CD4-positive, CD25-positive, alpha-beta regulatory T cell (primary cell): Measurements from ENCODE around the gene LPAR2. TPM values are rescaled to one million over a fixed set of nuclear protein-coding genes. Genes with fewer than 3 reads are reported as not detected.
A peak's percentile ranks its signal among the peaks of the same experiment; 100 is the strongest.
"Not testable (repeated sequence)": the region's sequence is repeated elsewhere in the genome, so short reads cannot be mapped to it uniquely, and the experiment has no call there.

Experiments used
- ATAC-seq, 2 donors: fragments of 150-1000 bp; cut with Tn5 transposase; one replicate each; pipeline ENCODE4 v1.10.0; 2021; ENCODE audit warnings: low read depth in 2 of 2, moderate number of reproducible peaks in 2 of 2, moderate library complexity in 1 of 2
- DNase-seq, 3 donors: peaks; one replicate each; pipeline versions ENCODE4 v3.0.0 to v3.0.0-alpha.2; 2012 to 2022; ENCODE audit warnings: mixed read lengths in 1 of 3
- H3K27ac ChIP-seq: one replicate; pipeline ENCODE4 v1.7.0; 2013; ENCODE audit warnings: mild to moderate bottlenecking, low read length; ENCODE audit not compliant: insufficient read depth, poor library complexity, severe bottlenecking
- H3K27me3 ChIP-seq: one replicate; pipeline ENCODE4 v1.7.0; 2013; ENCODE audit warnings: low read length; ENCODE audit not compliant: control insufficient read depth, insufficient read depth
- H3K36me3 ChIP-seq: one replicate; pipeline ENCODE4 v1.7.0; 2013; ENCODE audit warnings: mild to moderate bottlenecking, low read length, moderate library complexity; ENCODE audit not compliant: control insufficient read depth, insufficient read depth
- H3K4me1 ChIP-seq: 2 replicates; pipeline ENCODE4 v1.7.0; 2013; ENCODE audit warnings: mild to moderate bottlenecking, low read length; ENCODE audit not compliant: insufficient read depth, control insufficient read depth, poor library complexity, severe bottlenecking
- H3K4me3 ChIP-seq: one replicate; pipeline ENCODE4 v1.7.0; 2013; ENCODE audit warnings: low read depth, mild to moderate bottlenecking, low read length, moderate library complexity
- H3K9me3 ChIP-seq, 2 experiments: 1 replicate in 1 of 2; 2 replicates in 1 of 2; pipeline ENCODE4 v1.7.0; 2013; ENCODE audit warnings: low read length in 2 of 2, mild to moderate bottlenecking in 1 of 2, moderate library complexity in 1 of 2; ENCODE audit not compliant: control insufficient read depth in 2 of 2
- H3K27ac Mint-ChIP-seq, 3 donors: one replicate each; pipeline ENCODE4 v1.8.0; 2020 to 2022; ENCODE audit warnings: mild to moderate bottlenecking in 3 of 3, mixed read lengths in 3 of 3, moderate library complexity in 2 of 3
- H3K27me3 Mint-ChIP-seq: one replicate; pipeline ENCODE4 v1.8.0; 2022; ENCODE audit warnings: mild to moderate bottlenecking, mixed read lengths
- H3K36me3 Mint-ChIP-seq: one replicate; pipeline ENCODE4 v1.8.0; 2020; ENCODE audit warnings: mixed read lengths
- H3K4me1 Mint-ChIP-seq, 4 donors: one replicate each; pipeline ENCODE4 v1.8.0; 2020 to 2022; ENCODE audit warnings: mixed read lengths in 4 of 4, mild to moderate bottlenecking in 1 of 4
- H3K4me3 Mint-ChIP-seq, 4 donors: one replicate each; pipeline ENCODE4 v1.8.0; 2020 to 2022; ENCODE audit warnings: mild to moderate bottlenecking in 4 of 4, mixed read lengths in 4 of 4, moderate library complexity in 3 of 4
- H3K9me3 Mint-ChIP-seq, 7 donors: one replicate each; pipeline ENCODE4 v1.8.0; 2020 to 2022; ENCODE audit warnings: mixed read lengths in 7 of 7, mild to moderate bottlenecking in 3 of 7, moderate library complexity in 2 of 7
- polyA plus RNA-seq, 4 donors: library from polyadenylated mRNA; unstranded; fragments of 300-500 nt; fragmentation: Illumina TruSeq; gene quantifications; one replicate each; pipeline ENCODE4 v1.2.3, GENCODE V29; 2021
- total RNA-seq: library from RNA; stranded (reverse); gene quantifications from one replicate; pipeline ENCODE4 v1.2.3, GENCODE V29; 2022

Gene LPAR2
- total and polyA plus RNA-seq, 5 donors from 2014 or later: 29.9 to 120 (median 46.7) TPM

DNA sequence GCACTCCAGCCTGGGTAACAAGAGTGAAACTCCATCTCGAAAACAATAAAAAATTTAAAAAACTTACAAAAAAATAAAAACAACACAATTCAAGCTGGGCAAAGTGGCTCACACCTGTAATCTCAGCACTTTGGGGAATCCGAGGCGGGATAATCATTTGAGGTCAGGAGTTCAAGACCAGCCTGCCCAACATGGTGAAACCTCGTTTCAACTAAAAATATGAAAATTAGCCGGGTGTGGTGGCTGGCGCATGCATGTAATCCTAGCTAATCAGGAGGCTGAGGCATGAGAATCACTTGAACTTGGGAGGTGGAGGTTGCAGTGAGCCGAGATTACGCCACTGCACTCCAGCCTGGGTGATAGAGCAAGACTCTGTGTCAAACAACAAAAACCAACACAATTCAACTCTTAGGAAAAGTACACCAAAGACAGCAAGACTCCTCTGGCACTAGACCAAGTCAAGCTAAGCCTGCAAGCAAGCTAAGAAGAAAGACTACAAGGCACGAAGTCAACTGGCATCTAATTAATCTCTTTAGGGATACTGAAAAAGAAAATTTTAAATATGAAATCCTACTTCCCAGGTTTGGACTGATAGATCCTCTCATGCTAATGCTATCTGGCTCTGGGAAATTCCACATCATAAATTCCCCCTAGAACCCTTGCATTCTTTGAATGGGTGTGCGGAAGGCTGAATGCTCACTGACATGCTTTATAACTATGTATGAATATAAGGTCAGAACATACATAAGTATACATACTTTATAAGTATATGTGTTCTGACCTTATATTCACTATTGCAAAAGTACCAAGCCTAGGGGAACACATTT is 17.4 kb downstream of the LPAR2 start:
- Mint-ChIP-seq H3K9me3 (no peaks in the 10 kb centered on the region), H3K4me3 (peak overlapping the region in 1 of 4 donors; percentile 28), H3K27ac (peak overlapping the region in 2 of 3 donors; percentile 49 to 72), H3K4me1 (peaks cover 18 to 78% (median 37%) of the 10 kb centered on the region in 4 donors), H3K36me3 (peaks cover 23% of the 10 kb centered on the region), H3K27me3 (no peaks in the 10 kb centered on the region)
- H3K27ac ChIP-seq: no peak overlapping the region
- peaks cover 18% of the 10 kb centered on the region for H3K36me3 ChIP-seq
- H3K4me1 ChIP-seq: peaks cover 30% of the 10 kb centered on the region
- no peaks in the 10 kb centered on the region for H3K9me3 ChIP-seq
- DNase-seq (no peak), ATAC-seq (no peak)
- H3K4me3 ChIP-seq: no peak overlapping the region
- no peaks in the 10 kb centered on the region for H3K27me3 ChIP-seq

DNA sequence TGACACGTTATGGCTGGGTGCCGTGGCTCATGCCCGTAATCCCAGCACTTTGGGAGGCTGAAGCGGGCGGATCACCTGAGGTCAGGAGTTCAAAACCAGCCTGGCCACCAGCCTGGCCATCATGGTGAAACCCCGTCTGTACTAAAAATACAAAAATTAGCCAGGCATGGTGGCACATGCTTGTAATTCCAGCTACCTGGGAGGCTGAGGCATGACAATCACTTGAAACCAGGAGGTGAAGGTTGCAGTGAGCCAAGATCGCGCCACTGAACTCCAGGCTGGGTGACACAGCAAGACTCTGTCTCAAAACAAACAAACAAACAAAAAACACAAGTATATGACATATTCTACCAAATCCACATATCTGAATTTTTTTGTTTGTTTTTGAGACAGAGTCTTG is 21.3 kb downstream of the LPAR2 start:
- H3K27me3 ChIP-seq, ATAC-seq, H3K4me3 ChIP-seq, H3K27me3 Mint-ChIP-seq, H3K36me3 ChIP-seq, H3K9me3 ChIP-seq, H3K9me3 Mint-ChIP-seq, DNase-seq: not testable (repeated sequence)
- H3K27ac Mint-ChIP-seq: peak overlapping the region in 2 of 3 donors; percentile 95 to 96
- Histone ChIP-seq H3K27ac (peak overlapping the region; percentile 84), H3K4me1 (peaks cover 47% of the 10 kb centered on the region)
- H3K4me1 Mint-ChIP-seq: peaks cover 25 to 80% (median 38%) of the 10 kb centered on the region in 4 donors
- H3K4me3 Mint-ChIP-seq: peak overlapping the region in 2 of 4 donors; percentile 36 to 78
- peaks cover 17% of the 10 kb centered on the region for H3K36me3 Mint-ChIP-seq

DNA sequence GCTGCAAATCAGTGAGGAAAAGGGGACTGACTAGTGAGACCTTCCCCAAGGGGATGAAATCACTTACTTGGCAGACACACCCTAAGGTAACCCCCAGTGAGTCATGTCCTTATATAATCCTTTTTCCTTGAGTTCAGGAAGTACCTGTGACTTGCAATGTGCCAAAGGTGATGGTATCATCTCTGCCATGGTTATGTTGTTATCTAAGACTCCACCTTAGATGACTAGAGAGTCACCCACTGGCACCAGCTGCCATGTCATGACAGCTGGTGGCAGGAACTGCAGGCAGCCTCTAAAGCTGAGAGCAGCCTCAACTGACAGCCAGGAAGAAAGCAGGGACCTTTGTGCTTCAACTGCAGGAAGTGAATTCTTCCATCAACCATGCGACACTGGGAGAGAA is 22.0 kb downstream of the LPAR2 start:
- Histone ChIP-seq H3K4me3 (peak overlapping the region; percentile 49), H3K27me3 (no peaks in the 10 kb centered on the region), H3K9me3 (no peaks in the 10 kb centered on the region), H3K36me3 (peaks cover 9% of the 10 kb centered on the region), H3K27ac (peak overlapping the region; percentile 84), H3K4me1 (peaks cover 54% of the 10 kb centered on the region)
- peak overlapping the region; percentile 16 to 78 (median 56) for H3K4me3 Mint-ChIP-seq
- H3K4me1 Mint-ChIP-seq: peaks cover 27 to 83% (median 42%) of the 10 kb centered on the region in 4 donors
- H3K27ac Mint-ChIP-seq: peak overlapping the region; percentile 95 to 98 (median 96)
- DNase-seq: peak; percentile 47 to 90 (median 58)
- ATAC-seq: peak; percentile 89
- peaks cover 19% of the 10 kb centered on the region for H3K36me3 Mint-ChIP-seq
- no peaks in the 10 kb centered on the region for H3K9me3 Mint-ChIP-seq
- no peaks in the 10 kb centered on the region for H3K27me3 Mint-ChIP-seq

DNA sequence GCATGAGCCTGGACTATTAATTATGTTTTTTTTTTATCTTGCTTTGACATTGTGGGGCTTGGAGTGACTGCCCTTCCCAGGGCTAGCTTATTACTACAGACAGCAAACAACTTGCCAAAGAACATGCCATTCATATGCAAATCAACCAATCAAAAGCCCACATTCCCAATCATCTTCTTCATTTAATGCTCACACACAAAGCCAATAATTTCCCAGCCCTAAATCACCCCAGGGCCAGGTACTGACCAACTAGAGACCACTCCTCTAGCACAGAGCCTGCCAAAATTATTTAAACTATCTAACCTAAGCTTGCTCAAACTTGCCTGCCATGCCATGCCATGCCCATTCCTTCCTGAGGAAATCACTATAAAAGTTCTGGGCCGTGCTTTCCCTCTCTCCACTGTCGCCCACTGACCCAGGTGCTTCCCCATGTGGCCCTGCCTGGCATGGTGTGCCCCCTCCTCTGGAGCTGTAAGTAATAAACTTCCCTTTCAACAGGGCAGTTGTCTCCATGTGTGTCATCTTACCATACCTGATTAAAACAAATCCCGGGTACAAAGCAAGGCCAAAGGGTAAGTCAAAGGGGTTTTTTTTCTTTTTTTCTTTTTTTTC is 25.2 kb downstream of the LPAR2 start:
- peak overlapping the region; percentile 94 to 96 (median 94) for H3K27ac Mint-ChIP-seq
- peak overlapping the region; percentile 61 for H3K4me3 ChIP-seq
- H3K27me3 Mint-ChIP-seq: no peaks in the 10 kb centered on the region
- H3K4me1 ChIP-seq: peaks cover 82% of the 10 kb centered on the region
- peak overlapping the region; percentile 70 to 78 (median 77) for H3K4me3 Mint-ChIP-seq
- ATAC-seq (no peak), DNase-seq (no peak)
- no peaks in the 10 kb centered on the region for H3K36me3 ChIP-seq
- no peaks in the 10 kb centered on the region for H3K27me3 ChIP-seq
- peak overlapping the region; percentile 86 for H3K27ac ChIP-seq
- no peaks in the 10 kb centered on the region for H3K9me3 Mint-ChIP-seq
- peaks cover 25 to 89% (median 49%) of the 10 kb centered on the region in 4 donors for H3K4me1 Mint-ChIP-seq
- H3K36me3 Mint-ChIP-seq: peaks cover 7% of the 10 kb centered on the region
- no peaks in the 10 kb centered on the region for H3K9me3 ChIP-seq

DNA sequence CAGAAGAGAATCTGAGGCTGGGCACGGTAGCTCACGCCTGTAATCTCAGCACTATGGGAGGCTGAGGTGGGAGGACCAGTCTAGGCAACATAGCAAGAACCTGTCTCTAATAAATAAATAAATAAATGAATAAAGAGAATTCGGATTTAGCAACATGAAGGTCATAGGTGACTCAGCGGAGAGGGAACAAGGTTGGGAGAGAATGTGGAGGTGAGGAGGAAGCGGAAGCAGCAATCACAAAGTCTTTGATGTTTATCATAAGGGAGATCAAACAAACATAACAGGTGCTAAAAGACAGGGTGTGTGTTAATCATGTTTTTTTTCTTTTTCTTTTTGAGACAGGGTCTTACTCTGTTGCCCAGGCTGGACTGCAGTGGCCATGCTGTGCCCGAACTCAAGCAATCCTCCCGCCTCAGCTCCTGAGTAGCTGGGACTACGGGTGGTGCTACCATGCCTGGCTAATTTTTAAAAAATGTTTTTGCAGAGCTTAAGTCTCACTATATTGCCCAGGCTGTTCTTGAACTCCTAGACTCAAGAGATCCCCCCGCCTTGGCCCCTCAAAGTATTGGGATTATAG is 25.8 kb downstream of the LPAR2 start:
- Mint-ChIP-seq H3K36me3 (peaks cover 8% of the 10 kb centered on the region), H3K4me1 (peaks cover 31 to 90% (median 55%) of the 10 kb centered on the region in 4 donors), H3K27me3 (no peaks in the 10 kb centered on the region), H3K27ac (peak overlapping the region; percentile 94 to 96 (median 94)), H3K4me3 (peak overlapping the region; percentile 70 to 78 (median 77)), H3K9me3 (no peaks in the 10 kb centered on the region)
- no peaks in the 10 kb centered on the region for H3K9me3 ChIP-seq
- H3K4me1 ChIP-seq: peaks cover 86% of the 10 kb centered on the region
- DNase-seq (peak; percentile 56 to 82 (median 67)), ATAC-seq (peak; percentile 25 to 27)
- H3K36me3 ChIP-seq: no peaks in the 10 kb centered on the region
- H3K27me3 ChIP-seq: no peaks in the 10 kb centered on the region
- peak overlapping the region; percentile 61 for H3K4me3 ChIP-seq
- peak overlapping the region; percentile 86 for H3K27ac ChIP-seq

DNA sequence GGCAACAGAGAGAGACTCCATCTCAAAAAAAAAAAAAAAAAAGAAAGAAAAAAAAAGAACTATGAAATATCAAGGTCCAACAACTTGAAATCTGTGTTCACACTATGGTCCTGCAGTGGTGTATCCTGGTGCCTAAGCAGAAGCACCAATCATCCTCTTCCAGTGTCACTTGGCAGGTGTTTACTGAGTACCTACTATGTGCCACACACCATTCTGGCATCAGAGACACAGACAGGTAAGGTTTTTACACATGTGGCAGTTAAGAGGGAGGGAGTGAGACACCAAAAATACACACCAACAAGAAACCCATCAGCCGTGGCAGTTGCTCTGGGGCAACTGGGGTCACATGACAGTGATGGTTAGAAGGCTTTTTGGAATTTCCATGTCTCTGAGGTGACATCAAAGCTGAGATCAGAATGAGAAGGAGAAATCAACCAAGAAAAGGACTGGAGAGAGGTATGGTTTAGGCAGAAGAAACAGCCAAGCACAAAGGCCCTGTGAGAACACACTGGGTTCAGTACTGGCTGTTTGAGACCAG is 27.2 kb downstream of the LPAR2 start:
- H3K4me1 ChIP-seq: peaks cover 85% of the 10 kb centered on the region
- no peaks in the 10 kb centered on the region for H3K9me3 Mint-ChIP-seq
- peak in 2 of 3 donors; percentile 17 to 29 for DNase-seq
- H3K36me3 Mint-ChIP-seq: peaks cover 10% of the 10 kb centered on the region
- ATAC-seq: no peak
- H3K9me3 ChIP-seq: no peaks in the 10 kb centered on the region
- H3K4me3 Mint-ChIP-seq: peak overlapping the region; percentile 24 to 84 (median 74)
- H3K36me3 ChIP-seq: no peaks in the 10 kb centered on the region
- H3K27me3 Mint-ChIP-seq: no peaks in the 10 kb centered on the region
- H3K27ac ChIP-seq: peak overlapping the region; percentile 86
- no peaks in the 10 kb centered on the region for H3K27me3 ChIP-seq
- peaks cover 28 to 88% (median 52%) of the 10 kb centered on the region in 4 donors for H3K4me1 Mint-ChIP-seq
- peak overlapping the region; percentile 94 to 96 (median 94) for H3K27ac Mint-ChIP-seq
- peak overlapping the region; percentile 61 for H3K4me3 ChIP-seq

DNA sequence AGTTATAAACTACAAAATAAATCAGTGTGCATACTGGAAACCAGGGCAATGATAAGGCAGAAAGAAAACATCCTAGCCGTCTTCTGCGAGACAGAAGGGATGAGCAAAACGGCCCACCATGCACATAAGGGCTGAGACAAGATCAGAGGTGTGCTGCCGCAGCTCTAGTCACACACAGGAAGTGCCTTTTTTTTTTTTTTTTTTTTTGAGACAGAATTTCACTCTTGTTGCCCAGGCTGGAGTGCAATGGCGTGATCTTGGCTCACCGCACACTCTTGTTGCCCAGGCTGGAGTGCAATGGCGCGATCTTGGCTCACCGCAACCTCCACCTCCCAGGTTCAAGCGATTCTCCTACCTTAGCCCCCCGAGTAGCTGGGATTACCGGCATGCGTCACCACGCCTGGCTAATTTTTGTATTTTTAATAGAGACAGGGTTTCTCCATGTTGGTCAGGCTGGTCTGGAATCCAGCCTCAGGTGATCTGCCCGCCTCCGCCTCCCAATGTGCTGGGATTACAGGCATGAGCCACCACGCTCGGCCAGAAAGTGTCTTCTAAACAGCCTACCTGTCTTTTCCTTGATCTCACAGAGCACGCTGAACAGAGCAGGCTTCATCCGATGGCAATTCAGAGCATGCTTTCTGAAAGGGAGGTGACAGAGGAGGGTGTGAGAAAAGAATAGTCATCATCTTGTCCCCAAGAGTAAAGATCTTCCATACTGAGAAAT is 29.1 kb downstream of the LPAR2 start:
- peak overlapping the region; percentile 68 to 80 (median 78) for H3K4me3 Mint-ChIP-seq
- H3K36me3 Mint-ChIP-seq: peaks cover 18% of the 10 kb centered on the region
- Histone ChIP-seq H3K27ac (peak overlapping the region; percentile 97), H3K4me1 (peaks cover 90% of the 10 kb centered on the region), H3K4me3 (peak overlapping the region; percentile 51)
- peaks cover 28 to 93% (median 59%) of the 10 kb centered on the region in 4 donors for H3K4me1 Mint-ChIP-seq
- H3K27me3 Mint-ChIP-seq, H3K36me3 ChIP-seq, H3K27me3 ChIP-seq, H3K9me3 ChIP-seq, H3K9me3 Mint-ChIP-seq: not testable (repeated sequence)
- peak; percentile 77 to 78 for ATAC-seq
- H3K27ac Mint-ChIP-seq: peak overlapping the region; percentile 94 to 99 (median 99)
- peak; percentile 64 to 90 (median 78) for DNase-seq
